Measurements from ENCODE around the gene GPR107.

DNA sequence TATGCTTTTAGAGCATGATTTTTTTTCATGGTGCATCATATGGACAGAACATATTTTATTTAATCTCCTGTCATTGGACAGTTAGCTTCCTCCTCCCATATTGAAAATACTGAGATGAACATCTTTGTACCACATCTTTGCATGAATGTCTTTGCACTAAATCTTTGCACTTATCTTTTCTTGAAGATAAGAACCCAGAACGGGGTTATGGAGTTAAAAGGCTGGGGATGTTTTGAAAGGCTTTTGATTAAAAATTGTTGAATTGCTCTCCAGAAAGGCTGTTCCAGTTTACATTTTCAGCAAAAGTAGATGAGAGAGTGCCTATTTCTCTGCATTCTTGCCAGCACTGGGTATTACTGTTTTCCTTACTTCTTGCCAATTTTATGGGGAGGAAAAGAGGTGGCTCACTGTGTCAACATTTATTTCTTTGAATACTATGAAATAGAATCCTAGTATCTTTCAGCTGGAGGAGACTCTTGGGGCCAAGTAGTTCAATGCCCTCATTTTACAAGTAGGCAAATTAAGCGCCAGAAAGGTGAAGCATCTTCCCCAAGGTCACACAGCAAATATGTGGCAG, 125.7 kb downstream of the GPR107 start:
- no peak for TF ChIP-seq POLR2A (IDR thresholded peaks at IDR 0.05)
- TF ChIP-seq, protein P1, sequence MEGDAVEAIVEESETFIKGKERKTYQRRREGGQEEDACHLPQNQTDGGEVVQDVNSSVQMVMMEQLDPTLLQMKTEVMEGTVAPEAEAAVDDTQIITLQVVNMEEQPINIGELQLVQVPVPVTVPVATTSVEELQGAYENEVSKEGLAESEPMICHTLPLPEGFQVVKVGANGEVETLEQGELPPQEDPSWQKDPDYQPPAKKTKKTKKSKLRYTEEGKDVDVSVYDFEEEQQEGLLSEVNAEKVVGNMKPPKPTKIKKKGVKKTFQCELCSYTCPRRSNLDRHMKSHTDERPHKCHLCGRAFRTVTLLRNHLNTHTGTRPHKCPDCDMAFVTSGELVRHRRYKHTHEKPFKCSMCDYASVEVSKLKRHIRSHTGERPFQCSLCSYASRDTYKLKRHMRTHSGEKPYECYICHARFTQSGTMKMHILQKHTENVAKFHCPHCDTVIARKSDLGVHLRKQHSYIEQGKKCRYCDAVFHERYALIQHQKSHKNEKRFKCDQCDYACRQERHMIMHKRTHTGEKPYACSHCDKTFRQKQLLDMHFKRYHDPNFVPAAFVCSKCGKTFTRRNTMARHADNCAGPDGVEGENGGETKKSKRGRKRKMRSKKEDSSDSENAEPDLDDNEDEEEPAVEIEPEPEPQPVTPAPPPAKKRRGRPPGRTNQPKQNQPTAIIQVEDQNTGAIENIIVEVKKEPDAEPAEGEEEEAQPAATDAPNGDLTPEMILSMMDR (IDR thresholded peaks at IDR 0.05) = no peak
